Measurements from ENCODE around the gene SLC22A23.
A peak's percentile ranks its signal among the peaks of the same experiment; 100 is the strongest.

The SLC22A23 gene

DNA sequence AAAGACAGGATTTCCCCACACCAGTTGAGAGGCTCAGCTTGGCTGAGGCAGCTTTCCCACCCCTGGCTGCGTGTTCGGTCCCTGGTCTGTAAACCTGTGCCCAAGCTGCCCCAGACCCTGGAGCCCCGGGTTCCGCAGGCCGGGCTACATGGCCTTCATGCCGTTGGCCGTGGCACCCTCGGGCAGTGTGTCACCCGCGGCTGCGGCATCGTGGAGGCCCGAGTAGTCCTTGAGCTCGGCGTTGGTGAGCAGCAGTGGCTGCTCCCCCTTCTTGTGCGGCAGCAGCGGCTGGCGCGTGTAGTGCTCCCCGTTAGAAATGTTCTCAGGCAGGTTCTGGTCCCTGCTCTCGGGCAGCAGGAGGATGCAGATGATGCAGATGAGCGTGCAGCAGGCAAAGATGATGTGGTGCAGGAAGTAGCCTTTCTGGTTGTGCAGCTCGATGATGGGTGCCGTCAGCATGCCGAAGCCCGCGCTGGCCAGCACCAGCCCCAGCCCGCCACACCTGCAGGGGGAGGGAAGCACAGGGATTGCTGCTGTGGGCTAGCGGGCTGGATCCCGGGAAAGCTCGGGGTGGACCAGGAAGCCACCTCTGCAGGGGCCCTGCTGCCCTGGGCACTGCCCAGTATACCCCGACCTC lies 183.8 kb downstream of the SLC22A23 start:
- ChIA-PET POLR2A (ENCODE audit: low non-redundant PET) (no interaction called here), CTCF (interaction anchor here (0.7 kb wide), 1 partner anchor 13 kb away, joined by 4 read pairs; no protein-coding TSS in a partner anchor)
- H3K27ac ChIP-seq, result peak overlapping the region; percentile 8; the same call in 1 of the 2 replicates
- DNase-seq (ENCODE audit: low spot score), result no peak
- TF ChIP-seq, protein P1, sequence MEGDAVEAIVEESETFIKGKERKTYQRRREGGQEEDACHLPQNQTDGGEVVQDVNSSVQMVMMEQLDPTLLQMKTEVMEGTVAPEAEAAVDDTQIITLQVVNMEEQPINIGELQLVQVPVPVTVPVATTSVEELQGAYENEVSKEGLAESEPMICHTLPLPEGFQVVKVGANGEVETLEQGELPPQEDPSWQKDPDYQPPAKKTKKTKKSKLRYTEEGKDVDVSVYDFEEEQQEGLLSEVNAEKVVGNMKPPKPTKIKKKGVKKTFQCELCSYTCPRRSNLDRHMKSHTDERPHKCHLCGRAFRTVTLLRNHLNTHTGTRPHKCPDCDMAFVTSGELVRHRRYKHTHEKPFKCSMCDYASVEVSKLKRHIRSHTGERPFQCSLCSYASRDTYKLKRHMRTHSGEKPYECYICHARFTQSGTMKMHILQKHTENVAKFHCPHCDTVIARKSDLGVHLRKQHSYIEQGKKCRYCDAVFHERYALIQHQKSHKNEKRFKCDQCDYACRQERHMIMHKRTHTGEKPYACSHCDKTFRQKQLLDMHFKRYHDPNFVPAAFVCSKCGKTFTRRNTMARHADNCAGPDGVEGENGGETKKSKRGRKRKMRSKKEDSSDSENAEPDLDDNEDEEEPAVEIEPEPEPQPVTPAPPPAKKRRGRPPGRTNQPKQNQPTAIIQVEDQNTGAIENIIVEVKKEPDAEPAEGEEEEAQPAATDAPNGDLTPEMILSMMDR (conservative IDR thresholded peaks at IDR 0.05; ENCODE audit: low read depth), result no peak

DNA sequence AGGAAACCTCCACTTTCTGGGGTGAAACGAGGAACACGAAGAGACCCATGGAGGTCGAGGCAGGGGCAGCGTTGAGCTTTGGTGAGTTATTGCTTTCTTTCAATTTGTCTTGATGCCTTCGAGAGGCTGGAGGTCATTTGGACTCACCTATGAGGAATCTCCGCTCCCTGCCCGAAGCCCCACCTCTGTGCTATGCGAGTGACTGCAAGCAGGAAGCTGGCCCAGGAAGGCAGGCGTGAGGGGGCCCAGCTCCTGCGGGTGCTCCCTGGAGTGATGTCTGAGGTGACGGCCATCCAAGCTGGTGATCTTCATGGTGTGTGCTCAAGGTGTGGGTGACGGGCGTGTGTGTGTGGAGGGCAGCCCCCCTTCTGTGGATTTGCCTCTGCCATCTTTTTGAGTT lies 185.1 kb downstream of the SLC22A23 start:
- CTCF ChIA-PET, result no interaction called here
- TF ChIP-seq, protein P1 (conservative IDR thresholded peaks at IDR 0.05; ENCODE audit: low read depth), result no peak
- peak overlapping the region; percentile 28 for H3K27ac ChIP-seq
- POLR2A ChIA-PET (ENCODE audit: low non-redundant PET), result no interaction called here
- DNase-seq (ENCODE audit: low spot score), result no peak

DNA sequence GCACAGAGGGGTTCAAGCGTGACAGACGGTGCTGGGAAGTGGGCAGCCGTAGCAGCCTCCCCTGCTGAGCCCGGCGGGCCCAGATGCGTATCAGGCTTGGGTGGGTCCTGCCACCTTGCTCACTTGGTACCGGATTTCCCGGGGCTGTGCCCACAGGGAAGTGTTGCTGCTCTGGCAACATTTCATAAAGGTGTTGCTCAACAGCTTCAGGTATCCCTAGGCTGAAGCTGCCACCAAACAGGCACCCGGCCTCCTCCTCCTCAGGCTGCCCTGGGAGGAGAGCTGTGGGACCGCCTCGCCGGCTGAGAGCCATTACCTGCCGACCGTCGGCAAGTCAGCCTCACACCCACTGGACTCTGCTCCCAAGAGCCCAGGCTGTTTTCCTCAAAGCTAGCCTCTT lies 186.6 kb downstream of the SLC22A23 start:
- TF ChIP-seq, protein P1 (conservative IDR thresholded peaks at IDR 0.05; ENCODE audit: low read depth), result no peak
- CTCF ChIA-PET, result interaction anchor here (0.6 to 0.7 kb wide), 2 partner anchors 10 to 736 kb away, joined by 3 to 4 read pairs; no protein-coding TSS in a partner anchor
- POLR2A ChIA-PET (ENCODE audit: low non-redundant PET), result no interaction called here
- peak overlapping the region; percentile 28; the same call in 1 of the 2 replicates for H3K27ac ChIP-seq
- DNase-seq (ENCODE audit: low spot score), result no peak

DNA sequence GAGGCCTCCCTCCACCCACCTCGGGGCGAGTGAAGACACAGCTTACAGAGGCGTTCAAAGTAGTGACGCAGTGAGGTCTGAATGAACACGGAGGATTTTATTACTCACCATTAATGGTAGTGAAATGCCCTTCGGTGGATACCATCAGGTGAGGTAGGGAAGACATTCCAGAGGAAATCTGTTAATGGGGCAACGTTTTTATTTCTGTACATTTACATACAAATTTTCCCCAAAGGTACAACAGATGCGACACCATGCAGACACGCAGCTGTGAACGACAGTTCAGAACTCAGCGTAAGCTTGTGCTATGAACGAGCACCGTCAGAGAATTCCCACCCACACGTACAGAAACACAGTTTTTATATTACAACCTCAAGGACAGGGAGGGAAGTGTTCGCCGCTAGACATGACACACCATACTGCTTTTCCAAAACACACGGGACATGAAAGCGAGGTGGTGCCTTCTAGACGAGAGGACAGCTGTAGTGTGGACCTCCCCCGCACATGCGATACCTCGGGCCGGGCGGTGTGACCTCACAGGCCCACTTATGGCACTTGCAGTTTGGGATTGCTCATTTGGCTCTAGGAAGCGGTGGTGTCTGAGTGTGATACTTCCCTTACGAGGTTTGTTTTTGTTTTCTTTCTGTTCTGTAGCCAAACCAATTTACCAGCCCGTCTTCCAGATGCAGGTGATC lies 187.4 kb downstream of the SLC22A23 start:
- CTCF ChIA-PET, result no interaction called here
- POLR2A ChIA-PET (ENCODE audit: low non-redundant PET), result no interaction called here
- TF ChIP-seq, protein P1 (conservative IDR thresholded peaks at IDR 0.05; ENCODE audit: low read depth), result no peak
- no peak for DNase-seq (ENCODE audit: low spot score)
- H3K27ac ChIP-seq, result peak overlapping the region; percentile 44; the same call in 1 of the 2 replicates

DNA sequence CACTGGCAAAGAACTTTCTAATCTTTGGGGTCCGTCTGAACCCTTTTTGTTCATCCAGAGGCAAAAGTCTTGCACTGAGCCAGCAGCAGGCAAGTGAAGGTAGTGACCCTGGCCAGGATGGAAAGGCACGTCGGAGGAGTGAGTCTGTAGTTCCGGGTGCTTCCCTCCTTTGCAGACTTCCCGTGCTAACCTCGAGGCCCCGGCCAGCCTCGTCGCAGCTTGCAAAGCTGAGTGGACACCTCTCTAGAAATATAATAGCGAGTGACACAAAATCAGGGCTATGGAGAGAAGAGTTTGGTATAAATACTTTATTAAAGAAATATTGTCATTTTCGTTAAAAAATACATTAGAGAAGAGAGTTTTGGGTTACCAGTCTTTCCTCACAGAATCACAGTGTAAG lies 188.2 kb downstream of the SLC22A23 start:
- TF ChIP-seq, protein P1 (conservative IDR thresholded peaks at IDR 0.05; ENCODE audit: low read depth), result no peak
- POLR2A ChIA-PET (ENCODE audit: low non-redundant PET), result no interaction called here
- no peak for DNase-seq (ENCODE audit: low spot score)
- CTCF ChIA-PET, result no interaction called here
- H3K27ac ChIP-seq, result peak overlapping the region; percentile 44

DNA sequence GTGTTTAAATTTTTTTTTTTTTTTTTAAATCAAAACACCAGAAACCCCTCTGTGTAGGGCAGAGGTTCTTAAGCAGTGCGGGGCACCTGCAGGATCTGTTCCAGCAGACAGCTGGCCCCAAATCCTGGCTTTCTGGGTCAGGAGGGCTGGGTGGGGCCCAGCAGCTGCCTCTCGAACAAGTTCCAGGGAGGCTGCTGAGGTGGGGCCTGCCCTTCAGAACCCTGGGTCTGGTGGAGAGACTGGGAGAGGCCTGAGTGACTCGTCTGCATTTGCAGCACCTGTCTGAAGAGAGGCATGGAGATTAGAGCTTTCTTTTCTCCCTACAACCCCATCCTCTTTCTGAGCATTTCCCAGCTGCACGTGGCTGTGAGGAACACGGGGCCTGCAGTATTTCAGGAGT lies 189.7 kb downstream of the SLC22A23 start:
- ChIA-PET CTCF (interaction anchor here (0.8 kb wide), 1 partner anchor 12 kb away, joined by 6 read pairs; no protein-coding TSS in a partner anchor), POLR2A (ENCODE audit: low non-redundant PET) (no interaction called here)
- TF ChIP-seq, protein P1 (conservative IDR thresholded peaks at IDR 0.05; ENCODE audit: low read depth), result no peak
- peak overlapping the region; percentile 54 for H3K27ac ChIP-seq
- DNase-seq (ENCODE audit: low spot score), result no peak
